PC-3 (cell line): ENCODE measurements around the gene ULBP2. TPM values are rescaled to one million over a fixed set of nuclear protein-coding genes. Genes with fewer than 3 reads are reported as not detected.

Experiments
- ATAC-seq: fragments of 200-7000 bp; cut with Tn5 transposase; 2 replicates; pipeline ENCODE4 v1.9.1; 2020; ENCODE audit warnings: mild to moderate bottlenecking, moderate library complexity
- BruUV-seq: library from RNA; stranded (reverse); fragments of 400-500 nt; replicated peaks from 2 replicates; lab custom pipeline; 2021; lab: Mats Ljungman, UMichigan
- CTCF ChIA-PET: fragments of 300-600 bp; sonication (Branson Sonifier 250); formaldehyde crosslinking; loops from one replicate; lab custom pipeline; 2022; ENCODE audit warnings: antibody characterized with exemption; lab: Charles Lee
- POLR2A ChIA-PET: fragments of 300-600 bp; sonication (Branson Sonifier 250); formaldehyde crosslinking; loops from one replicate; lab custom pipeline; 2022; ENCODE audit warnings: antibody characterized with exemption; ENCODE audit not compliant: unreplicated experiment; lab: Charles Lee
- DNase-seq: peaks from one replicate; pipeline ENCODE4 v3.0.0-alpha.2; 2015
- H2AFZ ChIP-seq: fragments of 300-600 bp; sonication (generic); 2 replicates; pipeline ENCODE4 v1.6.0; 2016; ENCODE audit warnings: antibody characterized with exemption, low read length
- H3F3A ChIP-seq: fragments of 300-600 bp; sonication (generic); one replicate; pipeline ENCODE4 v1.6.0; 2017; ENCODE audit warnings: antibody characterized with exemption, low read length, control low read depth, mild to moderate bottlenecking; ENCODE audit not compliant: unreplicated experiment
- H3K27ac ChIP-seq: fragments of 300-600 bp; sonication (generic); 2 replicates; pipeline ENCODE4 v1.5.1; 2016; ENCODE audit warnings: mild to moderate bottlenecking, low read length
- H3K27me3 ChIP-seq: fragments of 300-600 bp; sonication (generic); 2 replicates; pipeline ENCODE4 v1.6.1; 2016; ENCODE audit warnings: low read length, mixed read lengths
- H3K36me3 ChIP-seq: fragments of 300-600 bp; sonication (generic); 2 replicates; pipeline ENCODE4 v1.6.1; 2016; ENCODE audit warnings: low read depth, mixed run types, low read length, mixed read lengths
- H3K4me1 ChIP-seq: fragments of 300-600 bp; sonication (generic); 2 replicates; pipeline ENCODE4 v1.5.1; 2016; ENCODE audit warnings: low read length; ENCODE audit not compliant: insufficient read depth
- H3K4me2 ChIP-seq: fragments of 300-600 bp; sonication (generic); 2 replicates; pipeline ENCODE4 v1.6.0; 2016; ENCODE audit warnings: low read length
- H3K4me3 ChIP-seq: fragments of 300-600 bp; sonication (generic); 2 replicates; pipeline ENCODE4 v1.5.1; 2016; ENCODE audit warnings: mild to moderate bottlenecking, low read length, mixed read lengths
- H3K79me2 ChIP-seq: fragments of 300-600 bp; sonication (generic); 2 replicates; pipeline ENCODE4 v1.6.1; 2017; ENCODE audit warnings: low read length, mixed read lengths
- H3K9ac ChIP-seq: fragments of 300-600 bp; sonication (generic); 2 replicates; pipeline ENCODE4 v1.6.0; 2016; ENCODE audit warnings: mild to moderate bottlenecking, low read length
- H3K9me2 ChIP-seq: fragments of 300-600 bp; sonication (generic); replicated peaks from 2 replicates; pipeline ENCODE4 v1.6.1; 2016; ENCODE audit warnings: mixed run types, low read length, mixed read lengths
- H3K9me3 ChIP-seq: fragments of 300-600 bp; sonication (generic); 2 replicates; pipeline ENCODE4 v1.6.1; 2016; ENCODE audit warnings: low read length, mixed read lengths
- H4K20me1 ChIP-seq: fragments of 300-600 bp; sonication (generic); 2 replicates; pipeline ENCODE4 v1.6.1; 2016; ENCODE audit warnings: low read length, mixed read lengths
- EZH2 ChIP-seq: fragments of 300-600 bp; sonication (generic); IDR thresholded peaks from one replicate; pipeline ENCODE4 v1.6.1; 2017; ENCODE audit warnings: antibody characterized with exemption, mild to moderate bottlenecking, low read length; ENCODE audit not compliant: unreplicated experiment
- EZH2phosphoT487 ChIP-seq: fragments of 300-600 bp; sonication (generic); IDR thresholded peaks from 2 replicates; pipeline ENCODE4 v1.6.1; 2018; ENCODE audit warnings: mild to moderate bottlenecking, antibody characterized with exemption, low read length, borderline replicate concordance
- intact Hi-C: fragments of 100-400 bp; cut with micrococcal nuclease; formaldehyde crosslinking; loops from 2 replicates; pipeline ENCODE4 v1.9.0; 2023
- total RNA-seq: library from RNA; depleted of rRNA; stranded (reverse); fragments of >200 nt; gene quantifications from 2 replicates; pipeline ENCODE4 v1.2.3, GENCODE V29; 2014
- TF ChIP-seq, protein P1 (sequence below): fragments of 300-600 bp; sonication (generic); conservative IDR thresholded peaks from 2 replicates; pipeline ENCODE4 v1.5.1; 2017; ENCODE audit warnings: antibody characterized with exemption, low read depth, mild to moderate bottlenecking, low read length

The ULBP2 gene
- total RNA-seq, 1 experiment from 2014 or later = 8.1 TPM

GRCh38 chr6:149938571-149939355 is 3.1 kb upstream of the ULBP2 start:
- H3K9me3 ChIP-seq = no peaks in the 10 kb centered on the region
- ATAC-seq (0 out of 2 replicates have a peak, but pooled peaks have one; percentile 2), DNase-seq (peak; percentile 27)
- H3F3A ChIP-seq = no peaks in the 10 kb centered on the region
- H3K27ac ChIP-seq = no peak overlapping the region
- H4K20me1 ChIP-seq = no peaks in the 10 kb centered on the region
- peak overlapping the region; percentile 98 for H3K4me2 ChIP-seq
- POLR2A ChIA-PET = no interaction called here
- no peaks in the 10 kb centered on the region for H3K36me3 ChIP-seq
- no peaks in the 10 kb centered on the region for H3K9me2 ChIP-seq
- H3K9ac ChIP-seq = peak overlapping the region; percentile 66
- TF ChIP-seq, protein P1, sequence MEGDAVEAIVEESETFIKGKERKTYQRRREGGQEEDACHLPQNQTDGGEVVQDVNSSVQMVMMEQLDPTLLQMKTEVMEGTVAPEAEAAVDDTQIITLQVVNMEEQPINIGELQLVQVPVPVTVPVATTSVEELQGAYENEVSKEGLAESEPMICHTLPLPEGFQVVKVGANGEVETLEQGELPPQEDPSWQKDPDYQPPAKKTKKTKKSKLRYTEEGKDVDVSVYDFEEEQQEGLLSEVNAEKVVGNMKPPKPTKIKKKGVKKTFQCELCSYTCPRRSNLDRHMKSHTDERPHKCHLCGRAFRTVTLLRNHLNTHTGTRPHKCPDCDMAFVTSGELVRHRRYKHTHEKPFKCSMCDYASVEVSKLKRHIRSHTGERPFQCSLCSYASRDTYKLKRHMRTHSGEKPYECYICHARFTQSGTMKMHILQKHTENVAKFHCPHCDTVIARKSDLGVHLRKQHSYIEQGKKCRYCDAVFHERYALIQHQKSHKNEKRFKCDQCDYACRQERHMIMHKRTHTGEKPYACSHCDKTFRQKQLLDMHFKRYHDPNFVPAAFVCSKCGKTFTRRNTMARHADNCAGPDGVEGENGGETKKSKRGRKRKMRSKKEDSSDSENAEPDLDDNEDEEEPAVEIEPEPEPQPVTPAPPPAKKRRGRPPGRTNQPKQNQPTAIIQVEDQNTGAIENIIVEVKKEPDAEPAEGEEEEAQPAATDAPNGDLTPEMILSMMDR = no peak
- intact Hi-C loops = no loop called here
- peaks cover 18% of the 10 kb centered on the region; the same call in 1 of the 2 replicates for H3K4me1 ChIP-seq
- peak overlapping the region; percentile 92 for H2AFZ ChIP-seq
- no peaks in the 10 kb centered on the region for H3K79me2 ChIP-seq
- H3K4me3 ChIP-seq = peak overlapping the region; percentile 80
- no TSS peak for BruUV-seq
- CTCF ChIA-PET = no interaction called here
- no peaks in the 10 kb centered on the region for H3K27me3 ChIP-seq

DNA sequence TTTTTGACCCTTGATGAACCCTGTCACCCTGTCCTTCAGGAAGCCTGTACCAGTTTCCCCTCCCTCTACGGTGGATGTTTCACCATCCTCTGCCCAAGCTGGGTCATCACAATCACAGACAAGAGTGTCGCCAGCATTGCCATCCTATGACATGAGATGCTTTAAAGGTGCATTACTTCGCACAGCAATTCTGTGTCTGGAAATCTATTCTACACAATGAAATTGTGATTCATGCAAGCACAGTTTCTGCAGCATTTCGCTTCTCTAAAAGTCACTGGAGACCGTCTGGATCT is 2.5 kb upstream of the ULBP2 start:
- intact Hi-C loops = no loop called here
- no peak for DNase-seq
- no peaks in the 10 kb centered on the region for H3K79me2 ChIP-seq
- H3K9me2 ChIP-seq = no peaks in the 10 kb centered on the region
- H2AFZ ChIP-seq = peak overlapping the region; percentile 92; the same call in 1 of the 2 replicates
- ATAC-seq = no peak
- H3K9ac ChIP-seq = no peak overlapping the region
- H3K4me1 ChIP-seq = peaks cover 18% of the 10 kb centered on the region; the same call in 1 of the 2 replicates
- peak overlapping the region; percentile 98 for H3K4me2 ChIP-seq
- H3K4me3 ChIP-seq = peak overlapping the region; percentile 80
- H4K20me1 ChIP-seq = no peaks in the 10 kb centered on the region
- no peaks in the 10 kb centered on the region for H3K27me3 ChIP-seq
- H3K36me3 ChIP-seq = no peaks in the 10 kb centered on the region
- BruUV-seq = no TSS peak
- H3K9me3 ChIP-seq = no peaks in the 10 kb centered on the region
- no peak for TF ChIP-seq EZH2phosphoT487
- no peak for TF ChIP-seq EZH2
- TF ChIP-seq, protein P1 = no peak
- H3K27ac ChIP-seq = no peak overlapping the region
- ChIA-PET CTCF (no interaction called here), POLR2A (no interaction called here)
- no peaks in the 10 kb centered on the region for H3F3A ChIP-seq

GRCh38 chr6:149939909-149940671 is 1.7 kb upstream of the ULBP2 start:
- no peaks in the 10 kb centered on the region for H3F3A ChIP-seq
- H3K79me2 ChIP-seq = no peaks in the 10 kb centered on the region
- no peaks in the 10 kb centered on the region for H3K9me3 ChIP-seq
- no peak overlapping the region for H2AFZ ChIP-seq
- TF ChIP-seq, protein P1 = no peak
- TF ChIP-seq EZH2phosphoT487 (no peak), EZH2 (no peak)
- BruUV-seq = no TSS peak
- no peaks in the 10 kb centered on the region for H3K9me2 ChIP-seq
- intact Hi-C loops = no loop called here
- no peak overlapping the region for H3K4me2 ChIP-seq
- DNase-seq (no peak), ATAC-seq (no peak)
- ChIA-PET POLR2A (no interaction called here), CTCF (no interaction called here)
- H3K36me3 ChIP-seq = no peaks in the 10 kb centered on the region
- H3K27me3 ChIP-seq = no peaks in the 10 kb centered on the region
- H4K20me1 ChIP-seq = no peaks in the 10 kb centered on the region
- no peak overlapping the region for H3K9ac ChIP-seq
- no peak overlapping the region for H3K27ac ChIP-seq
- H3K4me1 ChIP-seq = peaks cover 12% of the 10 kb centered on the region; the same call in 1 of the 2 replicates
- no peak overlapping the region for H3K4me3 ChIP-seq
